Body of pancreas (tissue), 4 donors: Measurements from ENCODE around the gene ATXN1. TPM values are rescaled to one million over a fixed set of nuclear protein-coding genes. Genes with fewer than 3 reads are reported as not detected.

Source experiments
- ATAC-seq: fragments of 150-250 bp; one replicate; pipeline ENCODE4 v1.9.1; 2016
- DNase-seq, 4 donors: peaks; one replicate each; pipeline ENCODE4 v3.0.0-alpha.2; 2019
- H3K27ac ChIP-seq, 4 donors: fragments of 200-600 bp; sonication (generic); 1 replicate in 3 of 4; 2 replicates in 1 of 4; pipeline versions ENCODE4 v1.5.1 to v1.6.1; 2016 to 2019; ENCODE audit warnings: mild to moderate bottlenecking in 1 of 4, mixed read lengths in 1 of 4, moderate library complexity in 1 of 4
- H3K27me3 ChIP-seq, 2 donors: fragments of 200-600 bp; sonication (generic); one replicate each; pipeline ENCODE4 v1.6.0; 2016; ENCODE audit warnings: mild to moderate bottlenecking in 1 of 2
- H3K36me3 ChIP-seq, 2 donors: fragments of 200-600 bp; sonication (generic); replicated peaks in 1 of 2; 2 replicates each; pipeline ENCODE4 v1.5.1; 2016; ENCODE audit warnings: low read depth in 2 of 2; ENCODE audit not compliant: insufficient read depth in 1 of 2
- H3K4me1 ChIP-seq: fragments of 200-600 bp; sonication (generic); one replicate; pipeline ENCODE4 v1.6.0; 2016
- H3K4me3 ChIP-seq, 2 donors: fragments of 200-600 bp; sonication (generic); 1 replicate in 1 of 2; 2 replicates in 1 of 2; pipeline ENCODE4 v1.5.1; 2016 to 2019
- H3K9me3 ChIP-seq, 3 donors: fragments of 200-600 bp; sonication (generic); 1 replicate in 2 of 3; 2 replicates in 1 of 3; pipeline ENCODE4 v1.5.1; 2016
- POLR2A ChIP-seq, 3 donors: fragments of 450-650 bp; IDR thresholded peaks; one replicate each; pipeline ENCODE4 v1.6.1; 2016; ENCODE audit warnings: antibody characterized with exemption in 3 of 3, mild to moderate bottlenecking in 2 of 3
- WGBS, 2 donors: methylation state at CpG; one replicate each; pipeline ENCODE4 v1.1.5; 2017; 5-methylcytosine and 5-hydroxymethylcytosine counted together
- intact Hi-C: fragments of 100-400 bp; cut with DNase I; formaldehyde crosslinking; loops from one replicate; pipeline ENCODE4 v1.15.1; 2023
- total RNA-seq, 2 donors: library from RNA; depleted of rRNA; stranded (reverse); fragments of >200 nt; gene quantifications; one replicate each; pipeline ENCODE4 v1.1.0, GENCODE V29; 2016
- TF ChIP-seq, protein P1 (sequence below), 7 experiments: fragments of 450-650 bp in 4 of 7; fragments of 200-600 bp in 3 of 7; sonication (generic) in 3 of 7; IDR thresholded peaks; one replicate each; pipeline ENCODE4 v1.5.1; 2016 to 2019; ENCODE audit warnings: antibody characterized with exemption in 7 of 7

ATXN1 gene
- total RNA-seq, 2 donors from 2014 or later, result 24.6 to 24.7 TPM

DNA sequence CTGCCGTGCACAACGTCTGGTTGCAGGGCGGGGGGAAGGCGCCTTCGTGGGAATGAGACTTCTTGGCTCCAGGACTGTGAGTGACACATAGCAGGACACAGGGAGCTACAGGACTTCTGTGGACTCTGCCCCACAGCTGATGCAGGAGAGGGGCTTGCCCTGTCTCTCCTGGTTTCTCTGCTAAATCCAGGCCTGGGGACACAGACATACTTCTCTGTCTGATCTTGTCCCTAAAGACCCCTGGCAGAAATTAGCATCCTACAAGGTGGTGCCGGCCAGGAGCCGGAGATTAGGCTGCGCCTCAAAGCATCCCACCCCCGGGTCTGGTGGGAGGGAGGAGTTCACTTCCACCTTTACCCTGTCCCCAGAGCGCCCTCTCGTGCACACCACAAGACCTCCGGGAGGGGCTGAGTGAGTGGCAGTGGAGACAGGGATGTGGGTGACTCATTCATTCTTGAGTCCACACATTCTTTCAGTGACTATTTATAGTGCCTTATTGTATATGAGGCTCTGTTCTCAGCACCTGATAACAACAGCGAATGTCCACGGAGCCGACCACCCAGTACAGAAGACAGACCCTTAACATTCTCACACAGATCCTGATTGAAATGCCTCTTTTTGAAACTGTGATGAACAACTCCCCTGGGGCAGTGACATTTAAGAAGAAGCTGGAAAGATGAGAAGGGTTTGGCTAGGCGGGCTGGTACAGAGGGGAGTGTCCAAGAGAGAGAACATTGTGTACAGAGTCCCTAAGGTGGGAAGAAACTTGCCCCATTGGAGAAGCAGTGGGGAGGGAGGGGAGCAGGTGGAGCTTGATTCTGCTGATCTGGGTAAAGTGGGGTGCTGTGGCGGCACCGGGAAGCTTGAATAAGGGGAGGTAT lies 483.9 kb downstream of the ATXN1 start:
- DNase-seq (peak in 2 of 4 donors; percentile 13 to 17), ATAC-seq (no peak)
- WGBS, 2 donors, result 73 to 85% methylated on average over 17 to 18 of the region's 18 CpGs
- H3K27ac ChIP-seq, result no peak overlapping the region
- intact Hi-C loops, result no loop called here
- no peak overlapping the region for H3K4me3 ChIP-seq
- H3K27me3 ChIP-seq, result no peaks in the 10 kb centered on the region
- TF ChIP-seq POLR2A (IDR thresholded peaks at IDR 0.05), result no peak
- TF ChIP-seq, protein P1, sequence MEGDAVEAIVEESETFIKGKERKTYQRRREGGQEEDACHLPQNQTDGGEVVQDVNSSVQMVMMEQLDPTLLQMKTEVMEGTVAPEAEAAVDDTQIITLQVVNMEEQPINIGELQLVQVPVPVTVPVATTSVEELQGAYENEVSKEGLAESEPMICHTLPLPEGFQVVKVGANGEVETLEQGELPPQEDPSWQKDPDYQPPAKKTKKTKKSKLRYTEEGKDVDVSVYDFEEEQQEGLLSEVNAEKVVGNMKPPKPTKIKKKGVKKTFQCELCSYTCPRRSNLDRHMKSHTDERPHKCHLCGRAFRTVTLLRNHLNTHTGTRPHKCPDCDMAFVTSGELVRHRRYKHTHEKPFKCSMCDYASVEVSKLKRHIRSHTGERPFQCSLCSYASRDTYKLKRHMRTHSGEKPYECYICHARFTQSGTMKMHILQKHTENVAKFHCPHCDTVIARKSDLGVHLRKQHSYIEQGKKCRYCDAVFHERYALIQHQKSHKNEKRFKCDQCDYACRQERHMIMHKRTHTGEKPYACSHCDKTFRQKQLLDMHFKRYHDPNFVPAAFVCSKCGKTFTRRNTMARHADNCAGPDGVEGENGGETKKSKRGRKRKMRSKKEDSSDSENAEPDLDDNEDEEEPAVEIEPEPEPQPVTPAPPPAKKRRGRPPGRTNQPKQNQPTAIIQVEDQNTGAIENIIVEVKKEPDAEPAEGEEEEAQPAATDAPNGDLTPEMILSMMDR (IDR thresholded peaks at IDR 0.05), result no peak
- H3K36me3 ChIP-seq, result no peaks in the 10 kb centered on the region
- no peaks in the 10 kb centered on the region for H3K9me3 ChIP-seq
- H3K4me1 ChIP-seq, result no peaks in the 10 kb centered on the region

DNA sequence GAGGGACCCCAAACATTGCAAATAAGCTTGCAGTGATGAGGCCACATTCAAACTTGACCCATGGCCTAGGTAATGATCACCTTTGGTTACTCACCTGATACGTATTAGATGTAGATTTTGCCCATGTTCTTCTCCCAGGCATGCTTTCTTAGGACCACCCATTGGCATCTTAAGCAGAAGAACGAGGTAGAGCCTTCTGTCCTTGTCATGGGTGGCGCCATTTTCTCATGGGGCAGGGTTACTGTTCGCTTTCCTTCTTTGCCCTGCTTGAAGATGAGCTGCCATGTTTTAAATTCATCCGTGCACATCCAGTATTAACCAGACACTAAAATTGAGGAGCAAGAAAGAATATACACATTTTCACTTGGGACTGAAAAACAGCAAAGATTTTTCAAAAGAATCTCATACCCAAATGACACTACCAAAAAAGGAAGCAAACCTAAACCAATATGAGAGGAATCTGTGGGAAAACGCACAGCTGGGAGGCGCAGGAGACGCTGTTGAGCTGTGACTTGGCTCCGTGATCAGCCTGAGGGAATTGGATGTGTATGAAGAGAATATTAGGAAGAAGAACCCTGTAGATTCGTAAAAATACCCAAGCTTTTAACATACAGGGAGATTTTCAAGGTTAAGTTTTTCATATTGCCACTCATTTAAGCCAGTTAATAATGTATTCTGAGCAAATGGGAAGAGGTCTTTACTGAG lies 486.2 kb downstream of the ATXN1 start:
- Histone ChIP-seq H3K4me1 (no peaks in the 10 kb centered on the region), H3K36me3 (no peaks in the 10 kb centered on the region), H3K27ac (no peak overlapping the region), H3K9me3 (no peaks in the 10 kb centered on the region), H3K4me3 (no peak overlapping the region), H3K27me3 (no peaks in the 10 kb centered on the region)
- intact Hi-C loops, result no loop called here
- DNase-seq, result peak; percentile 58 to 77 (median 64)
- ATAC-seq, result no peak
- TF ChIP-seq, protein P1 (IDR thresholded peaks at IDR 0.05), result no peak
- TF ChIP-seq POLR2A (IDR thresholded peaks at IDR 0.05), result no peak
- WGBS, 2 donors, result 59 to 61% methylated on average over 10 of the region's 10 CpGs

DNA sequence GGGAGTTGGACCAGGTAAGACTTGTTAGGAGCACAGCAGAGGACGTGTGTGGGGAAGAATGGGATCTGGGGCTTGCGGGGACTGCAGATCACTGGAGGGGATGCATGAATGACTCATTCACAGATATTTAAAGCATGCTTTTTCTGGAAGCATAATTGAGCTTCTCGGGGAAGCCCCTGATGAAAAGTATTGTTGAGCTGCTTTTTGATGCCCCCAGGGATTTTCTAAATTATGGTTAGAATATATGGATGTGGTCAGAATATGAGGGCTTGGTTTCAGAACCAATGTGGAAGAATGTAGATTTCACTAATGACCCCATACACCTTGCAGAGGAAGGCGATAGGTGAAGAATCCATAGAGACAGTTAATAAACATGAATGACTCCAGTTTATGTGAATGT lies 486.8 kb downstream of the ATXN1 start:
- Histone ChIP-seq H3K36me3 (no peaks in the 10 kb centered on the region), H3K4me3 (no peak overlapping the region), H3K27me3 (no peaks in the 10 kb centered on the region), H3K4me1 (no peaks in the 10 kb centered on the region), H3K9me3 (no peaks in the 10 kb centered on the region), H3K27ac (no peak overlapping the region)
- TF ChIP-seq POLR2A (IDR thresholded peaks at IDR 0.05), result no peak
- TF ChIP-seq, protein P1 (IDR thresholded peaks at IDR 0.05), result no peak
- ATAC-seq (no peak), DNase-seq (no peak)
- intact Hi-C loops, result no loop called here
- WGBS, 2 donors, result 86 to 90% methylated on average over 4 of the region's 4 CpGs

DNA sequence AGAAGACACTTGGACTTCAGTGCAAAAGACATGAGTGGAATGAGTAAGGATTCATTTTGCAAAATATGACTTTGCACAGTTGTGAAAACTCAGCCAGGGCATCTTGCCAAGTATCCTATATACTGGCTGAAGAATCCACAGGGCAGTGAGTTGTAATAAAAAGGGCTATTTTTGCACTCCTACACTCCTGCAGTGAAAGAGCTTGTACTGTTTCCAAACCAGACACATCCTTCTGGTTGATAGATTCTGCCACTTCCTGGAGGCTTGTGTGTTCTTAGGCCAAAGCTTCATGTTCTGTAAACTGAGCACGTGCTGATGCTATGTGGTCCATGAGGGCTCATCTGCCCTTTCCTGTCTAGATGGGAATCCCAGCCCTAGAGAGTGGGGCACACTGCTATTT lies 488.0 kb downstream of the ATXN1 start:
- TF ChIP-seq POLR2A (IDR thresholded peaks at IDR 0.05), result no peak
- TF ChIP-seq, protein P1 (IDR thresholded peaks at IDR 0.05), result no peak
- Histone ChIP-seq H3K27me3 (no peaks in the 10 kb centered on the region), H3K9me3 (no peaks in the 10 kb centered on the region), H3K4me3 (no peak overlapping the region), H3K36me3 (no peaks in the 10 kb centered on the region), H3K4me1 (no peaks in the 10 kb centered on the region), H3K27ac (no peak overlapping the region)
- ATAC-seq (no peak), DNase-seq (no peak)
- WGBS, 2 donors, result 79 to 88% methylated on average over 1 of the region's 1 CpG
- intact Hi-C loops, result no loop called here
